SKM-1 (cell line): ENCODE results near the gene TNFAIP8L1.
"Not testable (repeated sequence)": the region's sequence is repeated elsewhere in the genome, so short reads cannot be mapped to it uniquely, and the experiment has no call there.

ENCODE experiments used
- DNase-seq: peaks from one replicate; lab custom pipeline; 2025; ENCODE audit not compliant: unreplicated experiment; lab: John Stamatoyannopoulos, UW

The TNFAIP8L1 gene

DNA sequence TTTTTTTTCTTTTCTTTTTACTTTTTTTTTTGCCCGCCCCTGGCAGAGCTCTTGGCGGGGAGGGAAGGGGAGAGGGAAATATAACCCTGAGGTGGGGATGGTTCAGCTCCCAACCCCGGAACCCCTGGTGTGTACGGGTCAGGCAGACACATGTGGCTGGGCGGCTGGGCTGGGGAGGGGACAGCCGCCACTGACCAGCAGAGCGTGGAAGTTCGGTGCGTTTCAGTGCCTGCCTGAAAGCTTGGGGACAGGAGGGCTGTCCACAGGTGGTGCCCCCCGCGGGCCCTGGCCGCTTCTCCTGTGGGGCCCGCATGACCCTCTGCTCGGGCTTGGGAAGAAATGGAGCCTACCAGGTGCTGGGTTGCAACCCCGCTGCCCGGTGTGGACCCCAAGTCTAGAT, 36.0 kb downstream of the TNFAIP8L1 start:
- DNase-seq = no peak

- DNase-seq = no peak
These were observed 37.8 kb downstream of the TNFAIP8L1 start for GRCh38 chr19:4676955-4677731.

DNA sequence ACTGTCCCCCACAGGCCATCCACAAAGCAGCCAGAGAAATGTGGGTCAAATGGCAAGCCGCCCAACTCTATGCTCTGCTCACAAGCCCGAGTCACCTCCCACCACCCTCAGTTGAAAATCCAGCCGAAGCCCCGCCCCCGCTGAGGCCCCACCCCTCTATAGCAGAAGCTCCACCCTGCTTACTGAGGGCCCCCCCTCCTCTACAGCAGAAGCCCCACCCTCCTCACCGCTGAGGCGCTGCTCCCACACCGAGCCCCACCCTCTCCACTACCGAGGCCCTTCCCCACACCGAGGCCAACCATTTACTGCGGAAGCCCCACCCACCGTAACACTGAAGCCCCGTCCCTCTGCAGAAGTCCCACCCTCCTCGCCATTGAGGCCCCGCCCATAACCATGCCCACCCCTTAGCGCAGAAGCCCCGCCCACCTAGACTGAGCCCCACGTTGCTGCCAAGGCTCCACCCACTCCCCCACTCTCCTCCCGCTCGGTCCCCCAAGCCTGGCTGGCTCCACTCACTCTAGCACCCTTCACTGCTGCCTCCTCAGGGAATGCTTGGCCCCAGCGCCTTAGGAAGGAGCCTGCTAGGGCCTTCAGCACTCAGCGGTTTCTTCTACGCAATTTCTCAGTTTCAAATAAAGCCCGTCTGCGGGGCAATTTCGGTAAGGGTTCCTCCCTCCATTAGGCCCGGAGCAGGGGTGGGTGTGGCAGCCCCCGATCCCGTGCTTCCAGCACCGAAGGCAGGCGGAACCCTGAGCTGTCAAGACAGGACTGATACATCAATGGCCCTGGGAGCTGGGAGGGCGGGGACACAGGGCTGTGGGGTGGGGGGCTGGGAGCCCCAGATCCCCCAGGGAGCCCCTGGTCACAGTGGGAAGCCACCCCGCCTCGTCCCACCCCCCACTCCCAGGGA, 39.8 kb downstream of the TNFAIP8L1 start:
- DNase-seq = no peak

DNA sequence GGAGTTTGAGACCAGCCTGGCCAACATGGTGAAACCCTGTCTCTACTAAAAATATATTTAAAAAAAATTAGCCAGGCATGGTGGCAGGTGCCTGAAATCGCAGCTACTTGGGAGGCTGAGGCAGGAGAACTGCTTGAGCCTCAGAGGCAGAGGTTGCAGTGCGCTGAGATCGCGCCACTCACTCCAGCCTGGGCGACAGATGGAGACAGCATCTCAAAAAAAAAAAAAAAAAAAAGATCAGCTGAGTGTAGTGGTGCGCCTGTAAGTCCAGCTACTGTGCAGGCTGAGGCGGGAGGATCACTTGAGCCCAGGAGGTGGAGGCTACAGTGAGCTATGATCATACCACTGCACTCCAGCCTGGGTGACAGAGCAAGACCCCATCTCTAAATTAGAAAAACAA, 40.7 kb downstream of the TNFAIP8L1 start:
- not testable (repeated sequence) for DNase-seq

GRCh38 chr19:4682417-4683200, 43.3 kb downstream of the TNFAIP8L1 start:
- DNase-seq = no peak

DNA sequence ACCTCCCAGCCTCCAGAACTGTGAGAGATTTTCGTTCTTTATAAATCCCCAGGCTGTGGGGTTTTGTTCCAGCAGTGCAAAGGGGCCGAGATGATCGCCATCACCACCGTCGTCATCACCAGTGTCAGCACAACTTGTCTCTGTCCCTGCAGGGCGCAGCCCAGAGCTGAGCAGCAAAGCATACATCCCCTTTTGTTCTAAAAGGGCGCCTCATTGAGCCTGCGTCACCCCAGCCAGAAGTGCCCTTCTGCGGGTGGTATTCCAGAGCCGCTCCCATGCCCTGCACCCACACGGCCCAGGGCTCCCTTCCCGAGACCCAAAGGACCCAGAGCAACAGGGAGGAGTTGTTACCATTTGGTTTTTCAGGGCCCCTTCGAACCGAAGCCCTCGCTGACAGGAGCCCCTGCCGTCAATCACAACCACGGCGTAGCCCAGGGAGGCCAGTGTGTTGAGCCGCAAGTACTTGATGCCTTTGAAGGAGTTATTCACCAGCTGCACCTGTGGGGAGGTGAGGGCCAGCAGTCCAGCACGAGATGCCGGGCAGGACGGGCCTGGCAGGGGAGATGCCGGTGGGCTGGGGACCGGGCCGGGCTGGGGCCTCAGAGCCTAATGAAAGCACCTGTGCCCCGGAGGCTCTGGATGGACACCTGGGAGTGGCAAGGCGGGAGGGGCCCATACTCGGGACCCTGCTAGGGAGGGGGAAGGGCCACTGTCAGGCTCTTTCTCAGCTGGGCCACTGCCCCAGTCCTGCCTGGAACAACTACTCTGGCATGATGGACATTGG, 45.2 kb downstream of the TNFAIP8L1 start:
- DNase-seq = no peak

GRCh38 chr19:4686700-4687099, 47.4 kb downstream of the TNFAIP8L1 start:
- no peak for DNase-seq

DNA sequence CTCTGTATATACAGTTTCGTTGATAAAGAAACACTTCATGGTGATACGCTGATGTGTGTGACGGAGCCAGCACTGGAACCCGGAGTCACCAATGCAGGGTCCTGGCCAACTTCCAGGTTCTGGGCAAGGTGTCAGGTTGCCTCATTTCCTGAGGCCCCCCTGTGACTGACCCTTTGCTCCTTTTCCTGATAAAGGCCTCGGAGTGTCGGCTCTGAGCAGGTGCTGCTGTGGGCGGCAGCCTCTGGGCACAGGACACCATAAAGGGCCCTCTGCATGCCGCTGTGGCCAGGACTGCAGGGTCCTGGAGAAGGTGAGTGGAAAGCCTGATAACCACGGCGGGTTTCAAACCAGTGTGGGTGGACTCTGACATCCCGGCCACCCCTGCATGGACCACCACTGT, 48.1 kb downstream of the TNFAIP8L1 start:
- DNase-seq = no peak

- DNase-seq = no peak
These were observed 49.3 kb downstream of the TNFAIP8L1 start for GRCh38 chr19:4688587-4688986.

- no peak for DNase-seq
These were observed 50.1 kb downstream of the TNFAIP8L1 start for GRCh38 chr19:4689403-4689802.

- no peak for DNase-seq
These were observed 51.0 kb downstream of the TNFAIP8L1 start for GRCh38 chr19:4690361-4690760.

DNA sequence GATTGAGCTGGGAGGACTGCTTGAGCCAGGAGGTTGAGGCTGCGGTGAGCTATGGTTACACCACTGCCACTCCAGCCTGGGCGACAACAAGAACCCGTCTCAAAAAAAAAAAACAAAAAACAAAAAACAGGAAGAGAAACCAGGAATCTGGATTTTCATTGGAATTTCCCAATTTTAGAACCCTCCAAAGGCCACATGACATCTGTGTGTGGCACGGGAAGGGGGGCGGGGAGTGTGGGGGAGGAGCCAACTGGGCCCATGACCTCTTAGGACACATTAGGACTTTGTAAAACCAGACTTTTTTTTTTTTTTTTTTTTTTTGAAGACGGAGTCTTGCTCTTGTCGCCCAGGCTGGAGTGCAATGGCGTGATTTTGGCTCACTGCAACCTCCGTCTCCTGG, 52.1 kb downstream of the TNFAIP8L1 start:
- no peak for DNase-seq

DNA sequence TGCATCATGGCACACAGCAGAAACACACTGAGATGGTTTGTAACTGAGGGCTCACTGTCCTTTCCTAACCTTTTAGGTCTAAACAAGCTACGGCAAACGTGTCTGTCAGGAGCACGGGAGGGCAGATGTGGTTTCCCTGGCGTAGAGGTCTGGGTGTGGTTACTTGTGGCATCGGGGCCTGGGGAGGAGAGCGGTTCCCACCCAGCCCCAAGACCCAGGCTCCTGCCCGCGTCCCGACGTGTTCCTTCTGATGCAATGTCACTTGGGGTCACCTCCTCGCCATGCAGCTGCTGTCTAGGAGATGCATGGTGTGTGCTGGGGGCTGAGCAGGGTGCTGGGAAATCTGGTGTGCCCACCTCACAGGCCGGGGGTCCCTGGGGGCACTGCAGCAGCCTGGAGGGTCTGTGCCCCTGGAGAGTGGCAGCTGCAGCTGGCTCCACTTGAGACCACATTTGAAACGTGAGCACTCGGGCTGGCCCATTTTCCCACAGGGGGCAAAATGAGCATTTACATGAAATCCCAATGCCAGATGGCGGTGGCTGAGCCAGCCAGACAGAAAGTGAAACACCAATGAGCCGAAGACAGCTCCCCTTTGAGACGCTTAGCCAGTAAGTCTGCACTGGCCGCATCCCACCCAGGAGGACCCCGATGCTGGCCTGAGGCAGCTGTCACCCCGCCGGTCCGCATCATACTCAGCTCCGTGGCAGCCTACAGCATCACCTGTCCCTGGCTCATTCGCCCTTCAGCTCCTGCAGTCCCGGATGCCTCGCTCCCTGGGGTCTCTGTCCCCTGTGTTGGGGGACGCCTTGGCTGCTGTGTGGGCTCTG, 53.1 kb downstream of the TNFAIP8L1 start:
- no peak for DNase-seq

GRCh38 chr19:4693078-4693350, 53.7 kb downstream of the TNFAIP8L1 start:
- DNase-seq = no peak

- DNase-seq = no peak
These were observed 54.3 kb downstream of the TNFAIP8L1 start for GRCh38 chr19:4693471-4694121.

DNA sequence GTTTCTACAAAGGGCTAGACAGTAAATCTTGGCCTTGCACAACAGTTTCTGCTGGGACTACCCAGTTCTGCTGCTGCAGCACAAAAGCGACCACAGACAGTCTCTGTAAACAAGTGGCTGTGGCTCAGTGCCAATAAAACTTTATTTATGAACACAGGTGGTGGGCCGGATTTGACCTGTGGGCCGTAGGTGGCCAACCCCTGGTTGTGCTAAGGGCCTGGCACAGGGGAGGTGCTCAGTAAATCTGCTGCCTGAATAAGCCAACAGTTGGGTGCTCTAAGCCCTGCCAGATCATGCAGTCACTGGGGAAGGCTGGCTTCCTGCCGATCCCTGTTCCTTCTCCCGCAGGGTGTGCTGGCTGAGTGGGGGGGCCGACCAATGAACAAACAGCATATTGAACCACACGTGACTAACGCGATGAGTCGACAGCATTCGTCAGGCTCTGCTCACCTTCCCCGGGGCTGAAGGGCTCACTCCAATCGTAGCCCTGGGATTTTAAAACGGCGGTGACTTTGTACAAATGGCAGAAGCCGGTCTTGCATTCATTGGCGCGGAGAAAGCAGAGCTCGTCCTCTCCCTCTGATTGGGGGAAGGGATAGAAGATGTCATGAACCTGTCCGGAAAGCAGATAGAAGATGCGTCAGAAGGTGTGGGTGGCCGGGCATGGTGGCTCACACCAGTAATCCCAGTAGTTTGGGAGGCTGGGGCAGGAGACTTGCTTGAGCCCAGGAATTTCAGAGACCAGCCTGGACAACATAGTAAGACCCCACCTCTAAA, 55.1 kb downstream of the TNFAIP8L1 start:
- no peak for DNase-seq

GRCh38 chr19:4695224-4695731, 56.0 kb downstream of the TNFAIP8L1 start:
- no peak for DNase-seq

- no peak for DNase-seq
These were observed 58.0 kb downstream of the TNFAIP8L1 start for GRCh38 chr19:4697304-4697703.
